NCI-H2196 (cell line): ENCODE data around the gene ARID4B.
"Not testable (repeated sequence)": the region's sequence is repeated elsewhere in the genome, so short reads cannot be mapped to it uniquely, and the experiment has no call there.

ENCODE experiments used
- DNase-seq: peaks from one replicate; lab custom pipeline; 2025; ENCODE audit not compliant: unreplicated experiment; lab: John Stamatoyannopoulos, UW

Gene ARID4B

GRCh38 chr1:235328271-235329138 is 526 bp upstream of the ARID4B start, which contains the start of gene GGPS1:
Gene GGPS1 (plus strand): TSS chr1:235328570. CDS start chr1:235335265, 6,695 bp downstream.
- peak; percentile 90 for DNase-seq

- DNase-seq: no peak
These were observed 1.0 kb downstream of the ARID4B start for GRCh38 chr1:235326719-235327558.

- DNase-seq: no peak
These were observed 2.1 kb downstream of the ARID4B start for GRCh38 chr1:235325854-235326253.

GRCh38 chr1:235325139-235325538 is 2.8 kb downstream of the ARID4B start:
- no peak for DNase-seq

- no peak for DNase-seq
These were observed 3.7 kb downstream of the ARID4B start for GRCh38 chr1:235324296-235324695.

- DNase-seq: no peak
These were observed 7.3 kb downstream of the ARID4B start for GRCh38 chr1:235320521-235321179.

GRCh38 chr1:235319255-235319654 is 8.7 kb downstream of the ARID4B start:
- DNase-seq: no peak

GRCh38 chr1:235317168-235317567 is 10.8 kb downstream of the ARID4B start:
- no peak for DNase-seq

GRCh38 chr1:235315735-235316134 is 12.2 kb downstream of the ARID4B start:
- DNase-seq: no peak

- DNase-seq: no peak
These were observed 12.8 kb downstream of the ARID4B start for GRCh38 chr1:235315173-235315572.

- DNase-seq: no peak
These were observed 13.9 kb downstream of the ARID4B start for GRCh38 chr1:235313931-235314678.

- no peak for DNase-seq
These were observed 14.7 kb downstream of the ARID4B start for GRCh38 chr1:235313262-235313661.

- DNase-seq: not testable (repeated sequence)
These were observed 18.8 kb downstream of the ARID4B start for GRCh38 chr1:235309206-235309605.

- DNase-seq: no peak
These were observed 20.5 kb downstream of the ARID4B start for GRCh38 chr1:235307158-235308124.

GRCh38 chr1:235304549-235305451 is 23.2 kb downstream of the ARID4B start:
- DNase-seq: no peak

- DNase-seq: no peak
These were observed 25.8 kb downstream of the ARID4B start for GRCh38 chr1:235302143-235302542.

GRCh38 chr1:235299169-235299858 is 28.7 kb downstream of the ARID4B start:
- no peak for DNase-seq

GRCh38 chr1:235298758-235299157 is 29.2 kb downstream of the ARID4B start:
- no peak for DNase-seq
